GM19468 (cell line): ENCODE measurements around the gene RBFOX2.
"Not testable (repeated sequence)": the region's sequence is repeated elsewhere in the genome, so short reads cannot be mapped to it uniquely, and the experiment has no call there.

ENCODE experiments used
- ATAC-seq: cut with Tn5 transposase; IDR thresholded peaks from one replicate; pipeline ENCODE4 v1.9.1; 2021; ENCODE audit warnings: mild to moderate bottlenecking, moderate library complexity, moderate number of reproducible peaks; ENCODE audit not compliant: unreplicated experiment; ENCODE audit errors: extremely low read depth

Gene RBFOX2

GRCh38 chr22:35732116-35732515 lies 296.5 kb downstream of the RBFOX2 start:
- no peak for ATAC-seq

DNA sequence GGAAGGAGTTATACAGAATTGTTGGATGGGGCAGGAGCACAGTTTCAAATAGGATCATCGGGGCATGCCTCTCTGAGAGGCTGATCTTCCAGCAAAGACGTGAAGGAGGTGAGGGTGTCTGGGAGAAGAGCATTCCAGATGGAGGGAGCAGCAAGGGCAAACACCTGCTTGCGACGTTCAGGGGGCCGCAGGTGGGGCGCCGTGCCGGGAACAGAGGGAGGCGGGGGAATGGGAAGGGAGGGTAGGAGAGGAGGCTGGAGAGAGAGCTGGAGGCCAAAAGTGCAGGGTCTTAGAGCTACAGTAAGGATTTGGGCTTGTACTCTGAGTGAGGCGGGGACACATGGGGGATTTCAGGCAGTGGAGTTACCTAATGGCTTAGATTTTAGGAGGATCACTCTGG lies 297.3 kb downstream of the RBFOX2 start:
- ATAC-seq, result no peak

- ATAC-seq, result no peak
Observed at GRCh38 chr22:35729309-35729698, 299.3 kb downstream of the RBFOX2 start.

GRCh38 chr22:35728639-35729308 lies 299.9 kb downstream of the RBFOX2 start:
- no peak for ATAC-seq

GRCh38 chr22:35727436-35727835 lies 301.2 kb downstream of the RBFOX2 start:
- ATAC-seq, result no peak

GRCh38 chr22:35726933-35727332 lies 301.7 kb downstream of the RBFOX2 start:
- no peak for ATAC-seq

- no peak for ATAC-seq
Observed at GRCh38 chr22:35726398-35726797, 302.2 kb downstream of the RBFOX2 start.

GRCh38 chr22:35725521-35725920 lies 303.1 kb downstream of the RBFOX2 start:
- no peak for ATAC-seq

DNA sequence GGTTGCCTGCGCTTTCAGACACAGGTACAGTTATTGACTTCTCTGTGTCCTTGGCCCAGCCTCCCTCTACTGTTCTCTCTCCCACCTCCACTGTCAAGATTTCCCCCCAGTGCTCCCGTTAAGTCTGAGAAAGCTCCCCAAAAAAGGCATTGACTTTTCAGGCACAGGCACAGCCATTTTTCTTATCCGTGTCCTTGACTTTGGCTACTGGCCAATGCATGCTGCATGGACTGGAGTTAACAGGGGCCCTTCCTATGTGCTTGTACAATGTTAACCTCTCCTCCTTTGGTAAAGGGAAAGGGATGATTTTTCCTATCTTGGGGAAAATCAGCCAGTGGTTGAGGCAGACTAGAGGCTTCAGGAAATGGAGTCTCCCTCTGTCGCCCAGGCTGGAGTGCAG lies 306.7 kb downstream of the RBFOX2 start:
- no peak for ATAC-seq

DNA sequence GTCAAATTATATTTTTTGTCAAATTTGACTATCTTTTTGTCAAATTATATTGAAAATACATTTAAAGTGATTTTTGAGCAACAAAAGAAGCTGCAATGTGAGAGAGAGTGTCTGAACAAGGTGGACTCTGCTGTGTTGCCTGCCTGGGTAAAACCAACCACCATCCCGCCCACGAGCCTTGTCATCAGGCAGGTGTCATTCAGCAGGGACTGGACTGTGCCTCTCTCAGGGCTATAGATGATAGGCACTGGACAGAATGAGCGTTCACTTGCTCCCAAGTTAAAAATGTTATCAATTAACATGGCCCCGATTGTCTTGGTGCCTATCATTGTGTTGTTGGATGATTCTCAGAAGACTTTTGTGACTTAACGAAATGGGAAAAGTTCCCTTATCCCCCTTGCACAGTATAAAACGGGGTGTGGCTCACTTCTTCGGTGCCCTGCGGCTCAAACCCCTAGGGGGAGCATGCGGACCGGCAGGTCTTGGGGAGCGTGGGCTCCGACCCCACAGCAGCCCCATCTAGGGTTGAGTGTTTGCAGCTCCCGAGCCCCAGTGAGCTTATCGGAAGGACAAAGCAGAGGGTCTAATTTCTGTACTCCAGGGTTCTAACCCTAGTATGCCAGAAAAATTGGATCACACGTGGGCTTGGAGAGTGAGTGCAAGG lies 309.3 kb downstream of the RBFOX2 start:
- ATAC-seq, result no peak

DNA sequence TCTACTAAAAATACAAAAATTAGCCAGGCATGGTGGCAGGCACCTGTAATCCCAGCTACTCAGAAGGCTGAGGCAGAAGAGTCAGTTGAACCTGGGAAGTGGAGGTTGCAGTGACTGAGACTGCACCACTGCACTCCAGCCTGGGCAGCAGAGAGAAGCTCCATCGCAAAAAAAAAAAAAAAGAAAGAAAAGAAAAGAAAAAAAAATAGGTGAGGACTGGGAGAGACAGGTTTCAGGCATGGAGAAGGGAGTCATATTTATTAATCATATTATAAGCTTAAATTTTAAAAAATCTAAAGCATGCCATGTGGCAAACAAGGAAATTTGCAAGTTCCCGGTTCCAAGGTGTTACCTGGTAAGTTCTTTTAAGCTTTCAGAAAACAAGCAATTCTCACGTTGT lies 311.1 kb downstream of the RBFOX2 start, which contains the start of gene APOL5:
APOL5 (plus strand) TSS at position 301 of the 400 bp plus-strand sequence; CDS start at position 301, 0 bp downstream.
- ATAC-seq, result no peak

- ATAC-seq, result no peak
Observed at GRCh38 chr22:35712672-35713071, 316.0 kb downstream of the RBFOX2 start.

- no peak for ATAC-seq
Observed at GRCh38 chr22:35711336-35711735, 317.3 kb downstream of the RBFOX2 start.

DNA sequence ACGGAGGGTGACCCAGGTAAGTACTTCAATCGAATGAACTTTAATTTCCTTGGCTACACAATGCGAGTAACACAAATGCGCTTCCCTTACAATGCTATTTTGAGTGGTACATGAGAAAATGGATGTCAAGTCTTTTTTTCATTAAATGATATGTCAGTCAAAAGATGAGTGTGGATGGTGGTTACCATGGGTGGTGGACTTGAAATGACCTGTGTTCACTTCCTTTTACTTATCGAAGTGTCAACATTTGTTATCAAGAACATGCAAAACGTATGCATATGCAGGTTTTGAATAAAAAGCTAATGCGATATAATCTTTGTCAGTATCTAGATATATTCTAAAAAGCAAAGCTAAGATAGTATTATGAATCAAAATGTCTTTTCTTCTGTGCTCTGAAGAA lies 319.7 kb downstream of the RBFOX2 start:
- no peak for ATAC-seq

DNA sequence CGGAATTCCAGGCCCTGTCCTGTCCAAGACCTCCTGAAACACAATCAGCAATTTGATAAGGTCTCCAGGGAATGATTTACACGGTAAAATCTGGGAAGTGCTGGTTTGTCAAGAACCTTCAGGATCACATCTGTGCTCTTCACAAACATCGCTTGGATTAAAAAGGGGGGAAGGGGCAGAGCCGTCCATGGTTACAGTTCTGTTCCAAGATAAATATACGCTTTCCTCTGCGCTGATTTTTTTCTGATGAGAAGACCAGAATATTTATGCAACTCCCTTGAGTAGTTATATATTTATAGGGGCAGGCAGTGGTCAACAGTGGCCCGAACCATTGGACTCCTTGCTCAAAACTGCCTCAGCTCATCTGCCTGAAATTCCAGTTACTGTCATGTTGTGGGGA lies 320.2 kb downstream of the RBFOX2 start:
- ATAC-seq, result no peak

DNA sequence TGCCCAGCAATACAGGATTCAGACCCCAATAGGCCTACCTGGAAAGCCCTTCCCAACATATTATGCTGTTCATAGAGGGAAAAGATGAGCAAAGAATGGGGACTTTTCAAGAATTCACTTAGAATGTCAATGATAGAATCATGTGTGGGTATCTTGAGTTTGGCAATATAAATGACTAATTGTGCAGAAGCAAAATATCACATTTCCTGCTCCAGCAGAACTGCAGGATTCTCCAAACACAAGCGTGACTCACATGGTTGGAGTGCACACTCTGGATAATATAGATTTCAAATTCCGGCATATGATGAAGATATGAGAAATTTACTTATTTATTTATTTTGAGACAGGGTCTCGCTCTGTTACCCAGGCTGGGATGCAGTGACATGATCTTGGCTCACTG lies 323.5 kb downstream of the RBFOX2 start:
- no peak for ATAC-seq

- no peak for ATAC-seq
Observed at GRCh38 chr22:35703861-35704584, 324.6 kb downstream of the RBFOX2 start.

GRCh38 chr22:35699852-35700251 lies 328.8 kb downstream of the RBFOX2 start:
- not testable (repeated sequence) for ATAC-seq

- ATAC-seq, result no peak
Observed at GRCh38 chr22:35697142-35697541, 331.5 kb downstream of the RBFOX2 start.

DNA sequence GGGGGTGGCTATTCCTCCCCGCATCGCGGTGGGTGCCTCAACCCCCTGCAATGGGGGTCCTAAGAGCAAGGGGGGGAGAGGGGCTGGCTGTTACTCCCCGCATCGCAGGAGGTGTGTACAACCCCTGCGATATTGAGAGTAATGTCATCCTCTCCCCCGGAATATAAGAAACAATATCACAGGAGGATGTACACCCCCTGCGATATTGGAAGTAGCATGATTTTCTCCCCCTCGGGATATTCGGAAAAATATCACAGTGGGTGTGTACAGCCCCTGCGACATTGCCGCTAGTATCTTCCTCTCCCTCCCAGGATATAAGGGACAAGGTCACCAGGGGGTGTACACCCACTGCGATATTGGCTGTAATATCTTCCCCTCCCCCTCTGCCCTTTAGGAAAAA lies 333.4 kb downstream of the RBFOX2 start:
- no peak for ATAC-seq

GRCh38 chr22:35690001-35690400 lies 338.6 kb downstream of the RBFOX2 start:
- ATAC-seq, result no peak
